ENCODE results near the gene CLEC4G. TPM values are rescaled to one million over a fixed set of nuclear protein-coding genes. Genes with fewer than 3 reads are reported as not detected.

CLEC4G gene
- total RNA-seq, 1 donor from 2014 or later = not detected

DNA sequence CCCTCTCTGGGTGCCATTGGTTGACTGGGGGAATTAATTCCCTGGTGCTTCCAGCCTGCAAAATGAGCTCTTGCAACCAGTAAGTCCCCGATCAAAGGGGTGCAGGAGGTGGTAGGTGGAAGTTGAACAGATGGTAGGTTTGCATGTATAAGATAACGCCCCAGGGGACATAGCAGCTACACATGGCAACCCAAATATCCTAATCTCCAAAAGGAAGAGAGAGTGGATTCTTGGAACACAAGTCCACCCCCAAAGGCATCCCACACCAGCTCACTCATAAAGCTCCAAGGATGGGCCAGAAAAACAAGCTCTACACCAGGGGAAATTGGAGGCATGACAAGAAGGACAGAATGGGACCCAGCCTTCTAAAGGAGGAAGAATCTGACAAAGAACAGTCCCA, 10.7 kb upstream of the CLEC4G start:
- H3K27me3 Mint-ChIP-seq = peaks cover 8% of the 10 kb centered on the region
- H3K4me1 Mint-ChIP-seq = no peaks in the 10 kb centered on the region
- no peaks in the 10 kb centered on the region for H3K36me3 Mint-ChIP-seq (ENCODE audit: low read depth)
- H3K4me3 Mint-ChIP-seq = no peak overlapping the region
- no peak for DNase-seq
- no peaks in the 10 kb centered on the region for H3K9me3 Mint-ChIP-seq
- no peak overlapping the region for H3K27ac Mint-ChIP-seq
- intact Hi-C loops (cut with micrococcal nuclease) = no loop called here

DNA sequence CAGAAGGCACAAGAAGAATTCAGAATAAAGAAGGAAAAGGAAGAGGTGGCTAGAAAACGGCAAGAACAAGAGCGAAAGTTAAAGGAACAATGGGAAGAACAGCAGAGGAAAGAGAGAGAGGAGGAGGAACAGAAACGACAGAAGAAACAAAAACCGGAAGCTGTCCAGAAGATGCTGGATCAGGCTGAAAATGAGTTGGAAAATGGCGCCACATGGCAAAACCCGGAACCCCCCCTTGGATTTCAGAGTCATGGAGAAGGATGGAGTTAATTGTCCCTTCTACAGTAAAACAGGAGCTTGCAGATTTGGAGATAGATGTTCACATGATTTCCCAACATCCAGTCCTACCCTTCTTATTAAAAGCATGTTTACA, 8.8 kb upstream of the CLEC4G start:
- no peak overlapping the region for H3K4me3 Mint-ChIP-seq
- no peak overlapping the region for H3K27ac Mint-ChIP-seq
- intact Hi-C loops (cut with micrococcal nuclease) = no loop called here
- no peaks in the 10 kb centered on the region for H3K36me3 Mint-ChIP-seq (ENCODE audit: low read depth)
- H3K9me3 Mint-ChIP-seq = no peaks in the 10 kb centered on the region
- no peaks in the 10 kb centered on the region for H3K4me1 Mint-ChIP-seq
- peaks cover 11% of the 10 kb centered on the region for H3K27me3 Mint-ChIP-seq
- no peak for DNase-seq

GRCh38 chr19:7739801-7740681, 8.1 kb upstream of the CLEC4G start:
- Mint-ChIP-seq H3K4me1 (no peaks in the 10 kb centered on the region), H3K36me3 (ENCODE audit: low read depth) (no peaks in the 10 kb centered on the region), H3K27ac (no peak overlapping the region), H3K9me3 (no peaks in the 10 kb centered on the region), H3K27me3 (peaks cover 11% of the 10 kb centered on the region), H3K4me3 (no peak overlapping the region)
- intact Hi-C loops (cut with micrococcal nuclease) = loop anchor here (10.0 kb wide), 1 partner anchor 55 kb away; no protein-coding TSS in a partner anchor
- no peak for DNase-seq

- H3K4me3 Mint-ChIP-seq = no peak overlapping the region
- no peak overlapping the region for H3K27ac Mint-ChIP-seq
- H3K36me3 Mint-ChIP-seq (ENCODE audit: low read depth) = no peaks in the 10 kb centered on the region
- no peak for DNase-seq
- intact Hi-C loops (cut with micrococcal nuclease) = loop anchor here (10.0 kb wide), 1 partner anchor 56 kb away; no protein-coding TSS in a partner anchor
- no peaks in the 10 kb centered on the region for H3K9me3 Mint-ChIP-seq
- peaks cover 15% of the 10 kb centered on the region for H3K27me3 Mint-ChIP-seq
- no peaks in the 10 kb centered on the region for H3K4me1 Mint-ChIP-seq
Observed at GRCh38 chr19:7739211-7739755, 7.4 kb upstream of the CLEC4G start.

DNA sequence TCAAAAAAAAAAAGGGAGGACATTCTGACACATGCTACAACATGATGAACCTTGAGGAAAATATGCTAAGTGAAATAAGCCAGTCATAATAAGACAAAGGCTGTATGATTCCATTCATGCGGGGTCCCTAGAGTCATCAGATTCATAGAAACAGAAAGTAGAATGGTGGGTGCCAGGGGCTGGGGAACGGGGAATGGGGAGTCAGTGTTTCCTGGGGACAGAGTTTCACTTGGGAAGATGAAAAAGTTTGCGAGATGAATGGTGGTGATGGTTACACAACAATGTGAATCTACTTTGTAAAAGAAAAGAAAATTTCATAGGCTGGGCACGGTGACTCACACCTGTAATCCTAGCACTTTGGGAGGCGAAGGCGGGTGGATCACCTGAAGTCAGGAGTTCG, 6.1 kb upstream of the CLEC4G start:
- H3K9me3 Mint-ChIP-seq = no peaks in the 10 kb centered on the region
- H3K27me3 Mint-ChIP-seq = peaks cover 17% of the 10 kb centered on the region
- H3K4me1 Mint-ChIP-seq = no peaks in the 10 kb centered on the region
- H3K36me3 Mint-ChIP-seq (ENCODE audit: low read depth) = no peaks in the 10 kb centered on the region
- no peak overlapping the region for H3K4me3 Mint-ChIP-seq
- intact Hi-C loops (cut with micrococcal nuclease) = loop anchor here (10.0 kb wide), 1 partner anchor 57 kb away; no protein-coding TSS in a partner anchor
- no peak overlapping the region for H3K27ac Mint-ChIP-seq
- no peak for DNase-seq

DNA sequence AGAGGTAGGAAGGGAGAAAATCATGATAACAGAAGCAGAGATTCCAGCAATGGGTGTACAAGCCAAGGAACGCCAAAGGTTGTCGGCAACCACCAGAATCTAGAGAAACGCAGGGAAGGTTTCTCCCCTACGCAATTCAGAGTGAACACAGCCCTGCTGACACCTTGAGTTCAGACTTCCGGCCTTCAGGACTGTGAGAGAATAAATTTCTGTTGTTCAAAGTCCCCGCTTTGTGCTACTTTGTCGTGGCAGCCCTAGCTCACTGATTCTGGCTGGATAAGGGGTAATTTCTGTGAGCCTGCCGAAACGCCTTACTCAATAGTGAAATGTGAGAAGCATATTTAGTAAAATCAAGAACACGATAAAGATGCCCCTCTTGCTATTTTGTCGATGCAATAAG, 5.3 kb upstream of the CLEC4G start:
- H3K9me3 Mint-ChIP-seq = no peaks in the 10 kb centered on the region
- H3K27me3 Mint-ChIP-seq = peaks cover 24% of the 10 kb centered on the region
- no peak overlapping the region for H3K27ac Mint-ChIP-seq
- DNase-seq = no peak
- no peak overlapping the region for H3K4me3 Mint-ChIP-seq
- intact Hi-C loops (cut with micrococcal nuclease) = loop anchor here (10.0 kb wide), 1 partner anchor 58 kb away; no protein-coding TSS in a partner anchor
- H3K36me3 Mint-ChIP-seq (ENCODE audit: low read depth) = no peaks in the 10 kb centered on the region
- no peaks in the 10 kb centered on the region for H3K4me1 Mint-ChIP-seq

- Mint-ChIP-seq H3K4me3 (no peak overlapping the region), H3K27ac (no peak overlapping the region), H3K36me3 (ENCODE audit: low read depth) (no peaks in the 10 kb centered on the region), H3K4me1 (no peaks in the 10 kb centered on the region), H3K9me3 (no peaks in the 10 kb centered on the region), H3K27me3 (peaks cover 33% of the 10 kb centered on the region)
- no peak for DNase-seq
- intact Hi-C loops (cut with micrococcal nuclease) = loop anchor here (10.0 kb wide), 1 partner anchor 59 kb away; no protein-coding TSS in a partner anchor
Observed at GRCh38 chr19:7736148-7736547, 4.2 kb upstream of the CLEC4G start.

DNA sequence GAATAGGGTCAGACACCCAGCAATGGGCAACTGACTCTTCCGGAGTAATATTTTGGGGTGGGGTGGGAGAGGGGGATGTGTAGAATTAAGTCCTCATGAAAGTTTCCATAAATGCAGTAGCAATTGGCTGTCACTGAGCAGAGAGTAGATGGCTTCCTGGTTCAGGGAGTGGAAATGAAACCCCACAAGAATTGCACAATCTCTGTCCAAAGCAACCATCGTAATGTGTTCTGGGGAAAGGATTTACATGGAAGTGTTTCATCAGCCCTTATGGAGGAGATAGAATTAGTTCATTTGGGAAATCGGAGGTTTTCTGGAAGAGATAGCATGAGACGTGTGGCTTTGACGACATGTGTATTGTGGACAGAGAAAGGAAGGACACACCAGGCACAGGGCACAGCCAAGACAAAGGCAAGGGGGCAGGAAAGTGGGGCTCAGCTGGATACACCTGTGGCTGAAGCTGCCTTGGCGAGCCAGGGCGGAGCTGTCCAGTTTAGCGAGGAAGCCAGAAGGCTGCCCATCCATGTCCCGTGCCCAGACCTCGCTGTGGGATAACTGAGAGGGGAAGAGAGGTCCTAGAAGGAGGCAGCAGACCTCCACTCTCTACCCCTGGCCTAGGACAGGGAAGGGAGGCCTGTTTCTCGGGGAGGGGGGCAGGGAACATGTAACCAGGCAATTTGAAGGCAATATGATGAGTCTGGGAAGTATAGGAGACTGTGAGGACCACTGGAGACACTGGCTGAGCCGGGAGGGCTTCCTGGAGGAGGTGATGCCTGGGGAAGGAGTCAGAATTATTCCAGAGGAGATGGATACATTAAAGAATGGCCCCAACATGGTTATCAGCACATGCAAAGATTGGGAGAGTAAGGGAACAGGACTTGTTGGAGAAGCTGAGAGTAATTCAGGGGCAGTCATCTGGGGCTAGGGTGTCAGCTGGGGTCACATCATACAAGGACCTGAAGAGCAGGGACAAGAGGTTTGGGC, 2.6 kb upstream of the CLEC4G start:
- H3K9me3 Mint-ChIP-seq = no peaks in the 10 kb centered on the region
- H3K4me1 Mint-ChIP-seq = no peaks in the 10 kb centered on the region
- peaks cover 38% of the 10 kb centered on the region for H3K27me3 Mint-ChIP-seq

DNA sequence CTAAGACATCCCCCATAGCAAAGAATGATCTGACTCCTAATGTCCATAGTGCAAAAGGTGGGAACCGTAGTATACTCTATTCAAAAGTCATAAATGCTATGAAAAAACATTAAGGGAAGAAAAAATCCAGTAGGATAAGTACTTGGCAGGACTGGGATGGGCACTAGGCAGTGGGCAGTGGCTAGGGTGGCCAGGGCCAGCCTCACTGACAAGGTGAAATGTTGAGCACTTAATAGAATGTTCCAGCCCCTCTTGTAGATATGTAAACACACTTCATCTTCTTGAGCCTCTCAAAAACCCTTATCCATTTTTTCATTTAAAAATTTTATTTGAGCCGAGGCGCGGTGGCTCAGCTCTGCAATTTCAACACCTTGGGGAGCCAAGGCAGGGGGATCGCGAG, 1.5 kb upstream of the CLEC4G start:
- intact Hi-C loops (cut with micrococcal nuclease) = loop anchor here (10.0 kb wide), 1 partner anchor 61 kb away; no protein-coding TSS in a partner anchor
- DNase-seq = no peak
- Mint-ChIP-seq H3K27ac (no peak overlapping the region), H3K27me3 (peaks cover 48% of the 10 kb centered on the region), H3K9me3 (no peaks in the 10 kb centered on the region), H3K4me3 (no peak overlapping the region), H3K36me3 (ENCODE audit: low read depth) (no peaks in the 10 kb centered on the region), H3K4me1 (no peaks in the 10 kb centered on the region)

More for the DNA sequence above, 2.6 kb upstream of the CLEC4G start:
- intact Hi-C loops (cut with micrococcal nuclease) = loop anchor here (10.0 kb wide), 1 partner anchor 60 kb away; no protein-coding TSS in a partner anchor
- DNase-seq = no peak
- H3K36me3 Mint-ChIP-seq (ENCODE audit: low read depth) = no peaks in the 10 kb centered on the region
- no peak overlapping the region for H3K4me3 Mint-ChIP-seq
- H3K27ac Mint-ChIP-seq = no peak overlapping the region

- Mint-ChIP-seq H3K36me3 (ENCODE audit: low read depth) (no peaks in the 10 kb centered on the region), H3K27me3 (peaks cover 56% of the 10 kb centered on the region), H3K4me1 (no peaks in the 10 kb centered on the region), H3K4me3 (no peak overlapping the region), H3K9me3 (no peaks in the 10 kb centered on the region), H3K27ac (no peak overlapping the region)
- no peak for DNase-seq
- intact Hi-C loops (cut with micrococcal nuclease) = loop anchor here (10.0 kb wide), 1 partner anchor 63 kb away; no protein-coding TSS in a partner anchor
Observed at GRCh38 chr19:7731615-7732014, 295 bp downstream of the CLEC4G start.

DNA sequence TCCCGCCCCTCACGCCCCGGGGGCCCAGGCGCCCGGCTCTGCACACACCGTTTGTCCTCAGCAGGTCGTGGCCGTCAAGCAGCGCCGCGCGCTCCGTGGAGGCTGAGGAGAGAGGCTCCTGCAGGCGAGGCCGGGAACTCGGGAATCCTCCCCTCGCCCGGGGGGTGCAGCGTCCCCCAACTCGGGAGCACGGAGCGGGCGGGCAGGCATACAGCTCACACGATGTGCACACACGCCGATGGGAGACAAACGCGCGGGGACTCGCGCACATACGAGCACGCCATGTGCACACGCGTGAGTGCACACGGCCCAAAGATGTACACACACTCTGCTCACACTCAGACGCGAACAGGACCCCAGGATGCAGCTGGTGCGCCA, 703 bp downstream of the CLEC4G start:
- DNase-seq = no peak
- H3K27me3 Mint-ChIP-seq = peaks cover 54% of the 10 kb centered on the region
- intact Hi-C loops (cut with micrococcal nuclease) = loop anchor here (10.0 kb wide), 1 partner anchor 64 kb away; no protein-coding TSS in a partner anchor
- no peaks in the 10 kb centered on the region for H3K4me1 Mint-ChIP-seq
- H3K36me3 Mint-ChIP-seq (ENCODE audit: low read depth) = no peaks in the 10 kb centered on the region
- H3K27ac Mint-ChIP-seq = no peak overlapping the region
- no peak overlapping the region for H3K4me3 Mint-ChIP-seq
- H3K9me3 Mint-ChIP-seq = no peaks in the 10 kb centered on the region

GRCh38 chr19:7730286-7731217, 1.4 kb downstream of the CLEC4G start:
- Mint-ChIP-seq H3K27ac (no peak overlapping the region), H3K27me3 (peaks cover 54% of the 10 kb centered on the region), H3K36me3 (ENCODE audit: low read depth) (no peaks in the 10 kb centered on the region), H3K4me3 (no peak overlapping the region), H3K9me3 (no peaks in the 10 kb centered on the region), H3K4me1 (no peaks in the 10 kb centered on the region)
- intact Hi-C loops (cut with micrococcal nuclease) = loop anchor here (10.0 kb wide), 1 partner anchor 64 kb away; no protein-coding TSS in a partner anchor
- DNase-seq = no peak
